Cardiac atrium fibroblast (primary cell): Measurements from ENCODE around the gene RSKR. TPM values are rescaled to one million over a fixed set of nuclear protein-coding genes. Genes with fewer than 3 reads are reported as not detected.

ENCODE experiments used
- total RNA-seq: library from RNA; depleted of rRNA; stranded (reverse); fragments of >200 nt; gene quantifications from 2 replicates; pipeline ENCODE4 v1.2.3, GENCODE V29; 2015

The RSKR gene
- 0.81 and 6.0 TPM in 2 replicates for total RNA-seq

GRCh38 chr17:28613931-28614381 is at the start of gene RSKR:
Gene RSKR, minus strand, starts transcription at chr17:28614185. Its CDS starts 24 bp downstream, at chr17:28614161.

GRCh38 chr17:28661635-28662526 is 47.9 kb upstream of the RSKR start, which contains the start of the genes SDF2 and SUPT6H:
Gene SDF2, minus strand, starts transcription at chr17:28661906. Its CDS starts 30 bp downstream, at chr17:28661876.
Gene SUPT6H, plus strand, starts transcription at chr17:28662205. Its CDS starts 11,197 bp downstream, at chr17:28673402.

GRCh38 chr17:28644787-28645575 is 31.0 kb upstream of the RSKR start, which contains the start of gene BLTP2:
Gene BLTP2, minus strand, starts transcription at chr17:28645158. Its CDS starts 102 bp downstream, at chr17:28645056.

GRCh38 chr17:28598799-28599310 is 15.1 kb downstream of the RSKR start, which contains the start of gene SPAG5:
Gene SPAG5, minus strand, starts transcription at chr17:28599025. Its CDS starts 79 bp downstream, at chr17:28598946.

GRCh38 chr17:28576758-28577465 is 37.1 kb downstream of the RSKR start, which contains the start of gene ALDOC:
Gene ALDOC, minus strand, starts transcription at chr17:28576895. Its CDS starts 1,363 bp downstream, at chr17:28575532.

GRCh38 chr17:28571361-28572122 is 42.4 kb downstream of the RSKR start, which contains the start of gene PIGS:
Gene PIGS, minus strand, starts transcription at chr17:28571524. Its CDS starts 28 bp downstream, at chr17:28571496.

Other genes with a start within 250 kb of the RSKR start
- gene SEBOX, start 249.0 kb downstream of the RSKR start, total RNA-seq, result not detected in 2 replicates
- gene VTN, start 243.9 kb downstream of the RSKR start, total RNA-seq, result 8.1 and 52.8 TPM in 2 replicates
- gene SARM1, start 242.5 kb downstream of the RSKR start, total RNA-seq, result 5.2 and 11.2 TPM in 2 replicates
- gene SLC46A1, start 208.0 kb downstream of the RSKR start, total RNA-seq, result 6.3 and 13.4 TPM in 2 replicates
- gene SLC13A2, start 140.5 kb downstream of the RSKR start, total RNA-seq, result not detected in 2 replicates
- not detected in 2 replicates for gene FOXN1, start 107.8 kb downstream of the RSKR start, total RNA-seq
- gene UNC119, start 61.6 kb downstream of the RSKR start, total RNA-seq, result 33.5 and 43.7 TPM in 2 replicates
- gene PIGS, start 42.7 kb downstream of the RSKR start, total RNA-seq, result 82.3 and 154 TPM in 2 replicates
- 213 and 230 TPM in 2 replicates for gene ALDOC, start 37.3 kb downstream of the RSKR start, total RNA-seq
- gene SPAG5, start 15.2 kb downstream of the RSKR start, total RNA-seq, result 7.2 and 9.1 TPM in 2 replicates
- gene BLTP2, start 31.0 kb upstream of the RSKR start, total RNA-seq, result 71.1 and 102 TPM in 2 replicates
- gene SDF2, start 47.7 kb upstream of the RSKR start, total RNA-seq, result 42.1 and 66.3 TPM in 2 replicates
- gene SUPT6H, start 48.0 kb upstream of the RSKR start, total RNA-seq, result 32.0 and 40.7 TPM in 2 replicates
- gene PROCA1, start 97.7 kb upstream of the RSKR start, total RNA-seq, result under 0.01 TPM in 1 of 2 replicates, not detected in the other
- 266 and 343 TPM in 2 replicates for gene RAB34, start 103.7 kb upstream of the RSKR start, total RNA-seq
- gene RPL23A, start 105.8 kb upstream of the RSKR start, total RNA-seq, result 623 and 755 TPM in 2 replicates
- gene TLCD1, start 112.0 kb upstream of the RSKR start, total RNA-seq, result 8.6 and 20.9 TPM in 2 replicates
- gene NEK8, start 114.6 kb upstream of the RSKR start, total RNA-seq, result 2.6 and 3.2 TPM in 2 replicates
- gene TRAF4, start 129.8 kb upstream of the RSKR start, total RNA-seq, result 30.8 and 39.0 TPM in 2 replicates
- 4.7 and 16.0 TPM in 2 replicates for gene FAM222B, start 228.6 kb upstream of the RSKR start, total RNA-seq
- gene ERAL1, start 240.8 kb upstream of the RSKR start, total RNA-seq, result 43.1 and 44.8 TPM in 2 replicates